Lower leg skin (tissue), 4 donors: ENCODE data around the gene TMEM245. TPM values are rescaled to one million over a fixed set of nuclear protein-coding genes. Genes with fewer than 3 reads are reported as not detected.
"Not testable (repeated sequence)": the region's sequence is repeated elsewhere in the genome, so short reads cannot be mapped to it uniquely, and the experiment has no call there.

Experiments used
- DNase-seq, 2 donors: peaks; one replicate each; pipeline ENCODE4 v3.0.0-alpha.2; 2019; ENCODE audit warnings: low spot score in 2 of 2
- H3K4me3 ChIP-seq: fragments of 200-600 bp; sonication (generic); 2 replicates; pipeline ENCODE4 v1.5.1; 2017; ENCODE audit warnings: mild to moderate bottlenecking, low read depth; ENCODE audit not compliant: poor library complexity, severe bottlenecking
- POLR2A ChIP-seq, 2 donors: fragments of 450-650 bp; IDR thresholded peaks; one replicate each; pipeline ENCODE4 v1.6.1; 2016 to 2017; ENCODE audit warnings: antibody characterized with exemption in 2 of 2, mild to moderate bottlenecking in 1 of 2, moderate library complexity in 1 of 2
- WGBS, 2 donors: methylation state at CpG; one replicate each; pipeline ENCODE4 v1.1.5; 2018; 5-methylcytosine and 5-hydroxymethylcytosine counted together
- intact Hi-C: fragments of 100-400 bp; cut with DNase I; formaldehyde crosslinking; loops from one replicate; pipeline ENCODE4 v1.15.0; 2023; ENCODE audit warnings: low total_unique reads
- total RNA-seq, 4 donors: library from RNA; depleted of rRNA; stranded (reverse); fragments of >200 nt; gene quantifications; one replicate each; pipeline ENCODE4 v1.1.0, GENCODE V29; 2016
- TF ChIP-seq, protein P1 (sequence below), 3 donors: fragments of 450-650 bp; IDR thresholded peaks; one replicate each; pipeline ENCODE4 v1.5.1; 2016; ENCODE audit warnings: antibody characterized with exemption in 3 of 3, mild to moderate bottlenecking in 3 of 3, moderate library complexity in 2 of 3

TMEM245 gene
- total RNA-seq, 4 donors from 2014 or later: 35.0 to 57.7 (median 51.1) TPM

DNA sequence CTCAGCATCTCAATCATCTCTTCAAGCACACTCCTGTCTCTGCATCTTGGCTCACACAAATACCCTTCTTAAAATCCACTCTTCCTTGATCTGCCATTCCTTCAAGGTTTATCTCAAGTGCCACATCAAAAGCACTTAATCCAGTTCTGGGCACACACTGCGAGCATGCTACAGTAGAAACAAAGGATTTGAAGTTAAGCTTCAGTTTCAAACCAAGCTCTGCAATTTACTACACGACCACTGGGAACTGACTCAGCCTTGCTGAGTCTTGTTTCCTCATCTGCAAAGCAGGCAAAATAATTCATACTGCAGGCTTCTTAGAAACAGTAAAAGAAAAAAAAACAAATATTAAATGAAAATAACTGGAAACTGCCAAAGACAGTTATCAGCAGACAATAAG, 56.0 kb downstream of the TMEM245 start:
- no peak overlapping the region for H3K4me3 ChIP-seq
- 81 to 85% methylated on average over 2 of the region's 2 CpGs for WGBS, 2 donors
- no peak for DNase-seq
- intact Hi-C loops: no loop called here
- no peak for TF ChIP-seq POLR2A (IDR thresholded peaks at IDR 0.05)
- TF ChIP-seq, protein P1, sequence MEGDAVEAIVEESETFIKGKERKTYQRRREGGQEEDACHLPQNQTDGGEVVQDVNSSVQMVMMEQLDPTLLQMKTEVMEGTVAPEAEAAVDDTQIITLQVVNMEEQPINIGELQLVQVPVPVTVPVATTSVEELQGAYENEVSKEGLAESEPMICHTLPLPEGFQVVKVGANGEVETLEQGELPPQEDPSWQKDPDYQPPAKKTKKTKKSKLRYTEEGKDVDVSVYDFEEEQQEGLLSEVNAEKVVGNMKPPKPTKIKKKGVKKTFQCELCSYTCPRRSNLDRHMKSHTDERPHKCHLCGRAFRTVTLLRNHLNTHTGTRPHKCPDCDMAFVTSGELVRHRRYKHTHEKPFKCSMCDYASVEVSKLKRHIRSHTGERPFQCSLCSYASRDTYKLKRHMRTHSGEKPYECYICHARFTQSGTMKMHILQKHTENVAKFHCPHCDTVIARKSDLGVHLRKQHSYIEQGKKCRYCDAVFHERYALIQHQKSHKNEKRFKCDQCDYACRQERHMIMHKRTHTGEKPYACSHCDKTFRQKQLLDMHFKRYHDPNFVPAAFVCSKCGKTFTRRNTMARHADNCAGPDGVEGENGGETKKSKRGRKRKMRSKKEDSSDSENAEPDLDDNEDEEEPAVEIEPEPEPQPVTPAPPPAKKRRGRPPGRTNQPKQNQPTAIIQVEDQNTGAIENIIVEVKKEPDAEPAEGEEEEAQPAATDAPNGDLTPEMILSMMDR (IDR thresholded peaks at IDR 0.05): no peak

DNA sequence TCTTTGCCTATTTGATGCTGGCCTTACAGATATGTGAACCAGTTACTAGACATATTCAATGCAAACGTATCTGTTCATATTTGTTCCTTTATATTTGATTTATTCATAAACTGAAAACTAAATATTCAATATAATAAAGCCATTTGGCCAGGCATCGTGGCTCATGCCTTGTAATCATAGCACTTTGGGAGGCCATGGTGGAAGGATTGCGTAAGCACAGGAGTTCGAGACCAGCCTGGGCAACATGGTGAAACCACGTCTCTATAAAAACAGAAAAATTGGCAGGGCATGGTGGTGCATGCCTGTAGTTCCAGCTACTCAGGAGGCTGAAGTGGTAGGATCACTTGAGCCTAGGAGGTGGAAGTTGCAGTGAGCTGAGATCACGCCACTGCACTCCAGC, 57.2 kb downstream of the TMEM245 start:
- WGBS, 2 donors: 87 to 89% methylated on average over 6 of the region's 6 CpGs
- DNase-seq: no peak
- no peak overlapping the region for H3K4me3 ChIP-seq
- intact Hi-C loops: no loop called here
- TF ChIP-seq, protein P1 (IDR thresholded peaks at IDR 0.05): no peak
- no peak for TF ChIP-seq POLR2A (IDR thresholded peaks at IDR 0.05)

DNA sequence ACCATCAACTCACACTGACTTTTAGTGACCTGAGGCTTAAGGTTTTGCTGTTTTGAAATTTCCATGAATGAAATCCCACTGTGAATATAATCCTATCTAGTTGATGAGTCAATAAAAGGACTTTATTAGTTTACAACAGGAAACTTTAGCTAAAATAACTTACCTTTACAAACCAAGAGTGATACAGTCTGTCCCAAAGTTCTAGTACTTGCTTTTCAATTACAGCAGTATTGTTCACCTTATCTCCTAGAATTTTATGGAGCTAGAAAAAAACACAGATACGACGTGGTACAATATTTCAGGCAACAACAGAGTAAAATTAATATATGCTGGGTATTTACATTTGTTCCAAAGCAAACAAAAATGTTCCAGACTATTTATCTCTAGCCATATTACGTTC, 59.6 kb downstream of the TMEM245 start:
- 61 to 93% methylated on average over 3 of the region's 3 CpGs for WGBS, 2 donors
- TF ChIP-seq, protein P1 (IDR thresholded peaks at IDR 0.05): no peak
- TF ChIP-seq POLR2A (IDR thresholded peaks at IDR 0.05): no peak
- no peak for DNase-seq
- intact Hi-C loops: no loop called here
- H3K4me3 ChIP-seq: no peak overlapping the region

DNA sequence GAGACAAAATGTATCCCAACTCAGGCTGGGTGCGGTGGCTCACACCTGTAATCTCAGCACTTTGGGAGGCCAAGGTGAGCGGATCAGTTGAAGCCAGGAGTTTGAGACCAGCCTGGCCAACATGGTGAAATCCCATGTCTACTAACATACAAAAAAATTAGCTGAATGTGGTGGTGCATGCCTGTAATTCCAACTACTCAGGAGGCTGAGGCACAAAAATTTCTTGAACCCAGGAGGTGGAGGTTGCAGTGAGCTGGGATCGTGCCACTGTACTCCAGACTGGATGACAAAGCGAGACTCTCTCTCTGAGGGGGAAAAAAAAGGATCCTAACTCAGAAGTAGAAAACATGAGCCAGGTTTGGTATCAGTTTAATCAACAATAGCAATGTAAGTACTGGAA, 66.6 kb downstream of the TMEM245 start:
- intact Hi-C loops: not testable (repeated sequence)
- WGBS, 2 donors: 96 to 98% methylated on average over 4 of the region's 4 CpGs

DNA sequence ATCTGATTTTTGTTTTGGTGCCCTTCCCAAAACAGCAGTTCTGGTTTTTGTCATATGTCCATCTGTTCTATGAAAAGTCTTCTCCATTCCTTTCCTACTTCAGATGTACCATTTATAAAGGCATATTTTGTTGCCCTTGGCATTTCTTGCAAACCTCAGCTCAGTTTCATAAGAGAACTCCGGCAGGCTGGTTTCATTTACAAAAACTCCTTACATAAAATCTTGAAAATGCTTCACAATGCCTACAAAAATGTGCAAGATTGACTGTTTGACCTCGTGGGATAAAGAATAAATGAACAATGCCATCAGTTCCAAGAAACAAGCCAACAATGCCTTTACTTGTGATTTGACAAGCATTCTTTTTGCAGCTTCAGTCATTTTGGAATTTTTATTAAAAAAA, 67.3 kb downstream of the TMEM245 start:
- WGBS, 2 donors: 62 to 69% methylated on average over 2 of the region's 2 CpGs
- TF ChIP-seq, protein P1 (IDR thresholded peaks at IDR 0.05): no peak
- TF ChIP-seq POLR2A (IDR thresholded peaks at IDR 0.05): no peak
- H3K4me3 ChIP-seq: no peak overlapping the region
- intact Hi-C loops: no loop called here
- no peak for DNase-seq

More for the DNA sequence above, 66.6 kb downstream of the TMEM245 start:
- H3K4me3 ChIP-seq, DNase-seq: not testable (repeated sequence)

DNA sequence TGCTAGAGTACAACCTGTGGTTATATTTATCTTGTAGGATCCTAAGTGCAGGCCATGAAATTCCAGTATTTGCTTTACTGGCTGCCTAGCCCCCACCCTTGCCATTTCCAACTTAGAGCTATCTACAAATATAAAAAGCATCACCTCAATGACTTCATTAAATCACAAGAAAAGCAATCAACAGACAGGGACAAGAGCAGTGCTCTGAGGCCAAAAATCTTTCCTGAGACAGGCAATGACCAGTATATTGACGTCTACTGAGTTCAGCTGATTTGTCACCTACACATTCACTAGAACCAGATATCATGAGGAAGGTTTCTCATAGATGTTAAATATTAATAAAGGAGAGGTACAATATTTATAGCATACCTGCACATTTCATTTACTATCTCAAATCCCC, 68.0 kb downstream of the TMEM245 start:
- WGBS, 2 donors: 90 to 100% methylated on average over 1 of the region's 1 CpG
- no peak overlapping the region for H3K4me3 ChIP-seq
- intact Hi-C loops: no loop called here
- no peak for DNase-seq
- TF ChIP-seq POLR2A (IDR thresholded peaks at IDR 0.05): no peak
- TF ChIP-seq, protein P1 (IDR thresholded peaks at IDR 0.05): no peak
